Panc1 (cell line): Measurements from ENCODE around the gene IER5L.

ENCODE experiments used
- POLR2AphosphoS5 ChIP-seq: IDR thresholded peaks from 2 replicates; pipeline ENCODE4 v1.6.1; 2012; ENCODE audit warnings: mild to moderate bottlenecking, low read depth, low read length, moderate library complexity
- TCF7L2 ChIP-seq: IDR thresholded peaks from 2 replicates; pipeline ENCODE4 v1.6.1; 2011; ENCODE audit warnings: mild to moderate bottlenecking, low read depth, low read length, inconsistent platforms
- TF ChIP-seq, protein P1 (sequence below): fragments of 450-650 bp; IDR thresholded peaks from 2 replicates; pipeline ENCODE4 v1.5.1; 2017; ENCODE audit warnings: mild to moderate bottlenecking
- TF ChIP-seq, protein P2 (sequence below), 2 experiments: IDR thresholded peaks; 2 replicates each; pipeline ENCODE4 v1.6.1; 2011 to 2012; ENCODE audit warnings: low read depth in 2 of 2, control low read depth in 1 of 2, low read length in 1 of 2, mild to moderate bottlenecking in 1 of 2, moderate library complexity in 1 of 2; ENCODE audit not compliant: insufficient read depth in 1 of 2

DNA sequence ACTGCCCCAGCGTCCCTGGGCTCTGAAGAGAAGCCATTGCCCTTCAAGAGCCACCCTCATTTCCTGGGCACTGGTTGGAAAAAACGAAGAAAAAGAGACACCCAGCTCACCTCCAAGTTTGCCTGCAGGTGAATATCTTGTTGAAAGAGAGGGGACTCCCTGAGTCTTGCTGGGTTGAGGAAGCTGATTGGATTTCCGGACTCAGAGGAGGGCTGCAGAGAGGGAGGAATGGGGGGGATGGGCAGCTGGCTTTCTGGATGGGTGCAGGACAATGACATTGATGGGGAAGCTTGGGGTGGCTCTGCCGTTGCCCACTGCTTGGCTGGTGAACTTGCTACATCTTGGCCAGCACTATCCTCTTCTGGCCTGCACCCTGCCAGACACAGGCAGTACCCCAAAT lies 31.0 kb upstream of the IER5L start:
- TF ChIP-seq, protein P1, sequence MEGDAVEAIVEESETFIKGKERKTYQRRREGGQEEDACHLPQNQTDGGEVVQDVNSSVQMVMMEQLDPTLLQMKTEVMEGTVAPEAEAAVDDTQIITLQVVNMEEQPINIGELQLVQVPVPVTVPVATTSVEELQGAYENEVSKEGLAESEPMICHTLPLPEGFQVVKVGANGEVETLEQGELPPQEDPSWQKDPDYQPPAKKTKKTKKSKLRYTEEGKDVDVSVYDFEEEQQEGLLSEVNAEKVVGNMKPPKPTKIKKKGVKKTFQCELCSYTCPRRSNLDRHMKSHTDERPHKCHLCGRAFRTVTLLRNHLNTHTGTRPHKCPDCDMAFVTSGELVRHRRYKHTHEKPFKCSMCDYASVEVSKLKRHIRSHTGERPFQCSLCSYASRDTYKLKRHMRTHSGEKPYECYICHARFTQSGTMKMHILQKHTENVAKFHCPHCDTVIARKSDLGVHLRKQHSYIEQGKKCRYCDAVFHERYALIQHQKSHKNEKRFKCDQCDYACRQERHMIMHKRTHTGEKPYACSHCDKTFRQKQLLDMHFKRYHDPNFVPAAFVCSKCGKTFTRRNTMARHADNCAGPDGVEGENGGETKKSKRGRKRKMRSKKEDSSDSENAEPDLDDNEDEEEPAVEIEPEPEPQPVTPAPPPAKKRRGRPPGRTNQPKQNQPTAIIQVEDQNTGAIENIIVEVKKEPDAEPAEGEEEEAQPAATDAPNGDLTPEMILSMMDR, result no peak
- TF ChIP-seq, protein P2, sequence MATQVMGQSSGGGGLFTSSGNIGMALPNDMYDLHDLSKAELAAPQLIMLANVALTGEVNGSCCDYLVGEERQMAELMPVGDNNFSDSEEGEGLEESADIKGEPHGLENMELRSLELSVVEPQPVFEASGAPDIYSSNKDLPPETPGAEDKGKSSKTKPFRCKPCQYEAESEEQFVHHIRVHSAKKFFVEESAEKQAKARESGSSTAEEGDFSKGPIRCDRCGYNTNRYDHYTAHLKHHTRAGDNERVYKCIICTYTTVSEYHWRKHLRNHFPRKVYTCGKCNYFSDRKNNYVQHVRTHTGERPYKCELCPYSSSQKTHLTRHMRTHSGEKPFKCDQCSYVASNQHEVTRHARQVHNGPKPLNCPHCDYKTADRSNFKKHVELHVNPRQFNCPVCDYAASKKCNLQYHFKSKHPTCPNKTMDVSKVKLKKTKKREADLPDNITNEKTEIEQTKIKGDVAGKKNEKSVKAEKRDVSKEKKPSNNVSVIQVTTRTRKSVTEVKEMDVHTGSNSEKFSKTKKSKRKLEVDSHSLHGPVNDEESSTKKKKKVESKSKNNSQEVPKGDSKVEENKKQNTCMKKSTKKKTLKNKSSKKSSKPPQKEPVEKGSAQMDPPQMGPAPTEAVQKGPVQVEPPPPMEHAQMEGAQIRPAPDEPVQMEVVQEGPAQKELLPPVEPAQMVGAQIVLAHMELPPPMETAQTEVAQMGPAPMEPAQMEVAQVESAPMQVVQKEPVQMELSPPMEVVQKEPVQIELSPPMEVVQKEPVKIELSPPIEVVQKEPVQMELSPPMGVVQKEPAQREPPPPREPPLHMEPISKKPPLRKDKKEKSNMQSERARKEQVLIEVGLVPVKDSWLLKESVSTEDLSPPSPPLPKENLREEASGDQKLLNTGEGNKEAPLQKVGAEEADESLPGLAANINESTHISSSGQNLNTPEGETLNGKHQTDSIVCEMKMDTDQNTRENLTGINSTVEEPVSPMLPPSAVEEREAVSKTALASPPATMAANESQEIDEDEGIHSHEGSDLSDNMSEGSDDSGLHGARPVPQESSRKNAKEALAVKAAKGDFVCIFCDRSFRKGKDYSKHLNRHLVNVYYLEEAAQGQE (IDR thresholded peaks at IDR 0.05; ENCODE audit: insufficient read depth in 1 of 2, low read depth in 2 of 2, low read length in 1 of 2), result no peak
- TF ChIP-seq TCF7L2 (no peak), POLR2AphosphoS5 (no peak)
